Left lobe of liver (tissue), 2 donors: ENCODE measurements around the gene PPM1L. TPM values are rescaled to one million over a fixed set of nuclear protein-coding genes. Genes with fewer than 3 reads are reported as not detected.
"Not testable (repeated sequence)": the region's sequence is repeated elsewhere in the genome, so short reads cannot be mapped to it uniquely, and the experiment has no call there.

Experiments used
- ATAC-seq: fragments of 200-7000 bp; cut with Tn5 transposase; one replicate; pipeline ENCODE4 v1.9.1; 2020; ENCODE audit warnings: mild to moderate bottlenecking, moderate library complexity
- DNase-seq: peaks from one replicate; pipeline ENCODE4 v3.0.0-alpha.2; 2020; ENCODE audit warnings: low spot score
- total RNA-seq: library from RNA; stranded (reverse); gene quantifications from one replicate; pipeline ENCODE4 v1.2.1, GENCODE V29; 2021
- donor health status: DM: no; HTN: no; CAD: no; lungs with moderate emphysema.
- donor health status: DM: no; HTN: yes; CAD: no.

PPM1L gene
- 26.4 TPM for total RNA-seq

DNA sequence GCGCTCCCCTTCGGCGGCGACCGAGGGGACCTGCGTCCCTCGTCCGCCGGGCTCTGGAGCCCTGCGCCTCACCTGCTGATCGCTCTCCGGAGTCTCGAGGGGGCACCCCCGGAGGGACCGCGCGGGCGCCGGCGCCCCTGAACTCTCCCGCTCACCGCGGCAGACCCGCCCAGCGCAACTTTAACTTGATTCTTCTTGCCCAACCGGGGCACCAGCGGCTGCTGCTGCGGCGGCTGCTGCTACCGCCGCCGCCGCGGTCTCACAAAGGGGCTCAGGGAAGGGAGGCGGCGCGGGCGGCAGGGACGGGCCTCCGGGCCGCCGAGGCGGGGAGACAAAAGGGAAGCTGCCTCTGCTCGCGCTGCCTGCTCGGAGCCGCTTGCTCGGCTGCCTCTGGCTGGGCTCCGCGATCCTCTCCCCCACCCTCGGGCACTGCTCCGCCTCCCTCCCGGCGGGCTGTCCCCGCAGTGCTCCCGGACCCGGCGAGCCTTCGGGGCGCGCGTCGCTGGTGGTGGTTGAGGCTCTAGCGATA is at the start of gene PPM1L:
Gene PPM1L, plus strand, starts transcription at position 456 of the 529 bp plus-strand sequence.
- ATAC-seq (peak; percentile 60), DNase-seq (peak; percentile 72)

DNA sequence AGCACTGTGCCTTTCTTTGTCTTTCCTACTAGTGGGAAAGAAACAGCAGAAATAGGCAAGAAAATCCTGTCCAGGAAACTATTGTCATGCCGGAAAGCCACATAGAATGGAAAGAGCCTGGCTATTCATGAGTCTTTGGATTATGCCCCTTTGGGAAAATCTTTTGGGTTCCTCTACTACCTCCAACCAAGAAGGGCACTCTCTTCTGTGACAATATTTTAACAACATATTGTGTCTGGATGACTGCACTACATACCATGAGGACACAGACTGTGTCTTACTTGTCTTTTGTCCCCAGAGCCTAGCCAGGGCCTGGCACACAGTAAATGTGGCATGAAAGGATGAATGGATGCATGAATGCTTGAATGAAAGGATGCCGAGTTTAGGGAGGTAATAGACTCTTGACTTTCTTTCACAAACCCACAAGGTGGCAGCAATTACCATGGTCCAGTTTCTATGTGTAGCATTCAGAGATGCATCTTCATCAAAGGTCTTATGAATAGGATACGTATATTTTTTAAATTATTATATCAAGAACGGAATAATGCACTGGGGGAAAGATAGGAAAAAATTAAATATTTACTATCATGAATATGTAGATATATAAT is 48.7 kb upstream of the PPM1L start:
- no peak for DNase-seq
- ATAC-seq, result peak; percentile 95

DNA sequence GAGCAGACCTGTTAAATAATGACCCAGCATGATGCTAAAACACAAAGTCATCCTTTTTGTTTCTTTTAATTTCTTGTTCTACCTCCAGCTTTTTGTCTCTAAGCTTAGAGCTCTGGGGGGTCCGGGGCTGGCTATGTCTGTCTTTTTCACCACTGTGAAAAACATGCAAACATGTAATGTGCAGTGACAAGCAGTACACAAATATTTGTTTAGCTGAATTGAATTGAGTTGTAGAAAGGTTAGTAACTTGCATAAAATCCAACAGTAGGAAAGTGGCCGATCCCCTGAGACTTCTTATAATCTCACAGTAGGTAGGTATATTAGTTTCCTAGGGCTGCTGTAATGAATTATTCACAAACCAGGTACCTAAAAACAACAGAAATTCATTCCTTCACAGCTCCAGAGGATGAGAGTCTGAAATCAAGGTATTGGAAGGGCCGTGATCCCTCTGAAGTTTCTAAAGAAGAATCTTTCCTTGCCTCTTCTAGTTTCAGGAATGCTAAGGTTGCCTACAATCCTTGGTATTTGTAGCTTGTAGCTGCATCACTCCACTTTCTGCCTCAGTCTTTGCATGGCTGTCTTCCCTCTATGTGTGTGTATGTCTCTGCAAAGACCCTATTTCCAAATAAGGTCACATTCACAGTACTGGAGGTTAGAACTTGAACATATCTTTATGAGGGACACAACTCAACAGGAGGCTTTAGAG is 46.4 kb upstream of the PPM1L start:
- DNase-seq (no peak), ATAC-seq (peak; percentile 60)

DNA sequence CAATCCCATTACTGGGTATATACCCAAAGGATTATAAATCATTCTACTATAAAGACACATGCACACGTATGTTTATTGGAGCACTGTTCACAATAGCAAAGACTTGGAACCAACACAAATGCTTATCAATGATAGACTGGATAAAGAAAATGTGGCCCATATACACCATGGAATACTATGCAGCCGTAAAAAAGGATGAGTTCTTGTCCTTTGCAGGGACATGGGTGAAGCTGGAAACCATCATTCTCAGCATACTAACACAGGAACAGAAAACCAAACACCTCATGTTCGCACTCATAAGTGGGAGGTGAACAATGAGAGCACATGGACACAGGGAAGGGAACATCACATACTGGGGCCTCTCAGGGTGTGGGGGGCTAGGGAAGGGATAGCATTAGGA is 42.9 kb upstream of the PPM1L start:
- not testable (repeated sequence) for ATAC-seq, DNase-seq

DNA sequence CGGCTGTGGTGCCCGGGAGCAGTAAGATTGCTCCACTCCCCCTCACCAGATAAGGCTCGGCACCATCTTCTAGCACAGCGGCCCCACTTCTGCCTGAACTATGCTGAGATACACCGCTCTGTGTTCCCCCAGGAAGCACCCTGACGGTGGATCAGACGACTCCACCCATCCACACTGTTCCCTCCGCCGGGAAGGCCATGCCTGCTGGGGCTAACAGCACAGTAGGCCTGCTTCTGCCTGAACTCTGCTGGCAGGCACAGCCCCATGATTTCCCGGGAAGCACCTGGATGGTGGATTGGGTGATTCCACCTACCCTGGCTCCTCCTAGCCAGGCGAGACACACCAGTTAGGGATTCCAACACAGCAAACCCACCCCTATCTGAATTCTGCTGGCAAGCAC is 36.3 kb upstream of the PPM1L start:
- no peak for ATAC-seq

DNA sequence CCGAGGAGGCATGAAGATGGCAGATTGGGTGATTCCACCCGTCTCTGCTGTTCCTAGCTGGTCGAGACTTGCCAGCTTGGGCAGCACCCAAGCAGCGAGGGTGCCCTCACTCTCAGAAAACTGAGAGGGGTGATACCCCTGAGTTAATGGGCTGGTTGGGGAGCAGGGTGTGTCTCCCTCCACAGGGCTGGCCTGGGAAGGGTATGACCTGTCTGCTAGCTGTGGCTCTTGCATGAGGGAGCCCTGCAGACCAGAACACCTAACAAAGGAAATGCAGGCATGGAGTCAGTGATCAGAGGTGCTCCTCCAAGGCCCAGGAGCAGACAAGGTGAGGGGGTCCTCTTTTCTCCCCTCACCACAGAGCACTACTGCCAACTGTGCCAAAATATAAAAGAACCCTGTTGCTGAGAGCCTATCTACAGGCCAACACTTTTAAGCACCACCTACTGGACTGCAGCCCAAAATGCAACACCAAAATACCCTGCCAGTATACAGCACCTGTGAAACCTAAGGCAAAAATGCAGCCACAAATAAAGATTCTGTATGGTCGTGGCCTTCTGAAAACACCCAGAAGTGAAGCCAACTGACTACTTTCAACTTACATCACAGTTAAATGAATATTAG is 35.8 kb upstream of the PPM1L start:
- ATAC-seq (peak; percentile 74), DNase-seq (no peak)

More for the DNA sequence above, 36.3 kb upstream of the PPM1L start:
- DNase-seq, result no peak

DNA sequence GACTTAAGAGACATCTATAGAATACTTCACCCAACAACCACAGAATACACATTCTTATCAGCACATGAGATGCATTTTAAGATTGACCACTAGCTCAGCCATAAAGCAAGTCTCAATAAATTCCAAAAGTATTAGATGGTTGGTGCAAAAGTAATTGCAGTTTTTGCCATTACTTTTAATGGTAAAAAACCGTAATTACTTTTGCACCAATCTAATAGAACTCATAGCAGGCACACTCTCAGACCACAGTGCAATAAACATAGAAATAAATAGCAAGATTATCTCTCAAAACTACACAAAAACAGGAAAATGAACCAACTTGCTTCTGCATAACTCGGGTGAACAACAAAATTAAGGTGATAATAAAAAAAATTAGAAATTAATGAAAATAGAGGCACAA is 33.7 kb upstream of the PPM1L start:
- DNase-seq, result no peak
- ATAC-seq, result no peak

DNA sequence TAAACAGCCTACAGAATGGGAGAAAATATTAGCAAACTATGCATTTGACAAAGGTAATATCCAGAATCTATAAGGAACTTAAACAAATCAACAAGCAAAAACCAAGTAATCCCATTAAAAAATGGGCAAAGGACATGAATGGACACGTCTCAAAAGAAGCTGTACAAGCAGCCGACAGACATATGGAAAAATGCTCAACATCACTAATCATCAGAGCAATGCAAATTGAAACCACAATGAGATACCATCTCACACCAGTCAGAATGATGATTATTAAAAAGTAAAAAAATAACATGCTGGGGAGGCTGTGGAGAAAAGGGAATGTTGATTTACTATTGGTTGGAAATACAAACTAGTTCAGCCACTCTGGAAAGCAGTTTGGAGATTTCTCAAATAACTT is 30.7 kb upstream of the PPM1L start:
- DNase-seq, result no peak
- no peak for ATAC-seq

DNA sequence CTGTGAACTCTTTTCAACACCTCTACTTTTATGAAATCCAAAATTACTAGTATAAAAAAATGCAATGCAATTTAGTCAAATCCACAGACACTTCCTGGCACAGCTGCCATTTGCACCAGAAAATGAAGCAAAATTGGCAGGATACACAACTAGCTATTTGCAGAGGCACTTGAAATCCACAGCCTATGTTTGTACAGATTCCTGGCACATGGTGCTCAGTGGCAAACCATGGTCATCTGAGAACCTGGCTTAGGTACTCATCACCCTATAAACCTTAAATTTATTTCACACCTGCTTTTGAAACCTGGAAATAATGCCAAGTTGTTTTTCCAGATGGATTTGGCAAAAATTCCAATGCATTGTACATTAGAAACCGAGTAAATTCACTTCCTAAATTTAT is 20.2 kb upstream of the PPM1L start:
- peak; percentile 94 for ATAC-seq
- peak; percentile 63 for DNase-seq

DNA sequence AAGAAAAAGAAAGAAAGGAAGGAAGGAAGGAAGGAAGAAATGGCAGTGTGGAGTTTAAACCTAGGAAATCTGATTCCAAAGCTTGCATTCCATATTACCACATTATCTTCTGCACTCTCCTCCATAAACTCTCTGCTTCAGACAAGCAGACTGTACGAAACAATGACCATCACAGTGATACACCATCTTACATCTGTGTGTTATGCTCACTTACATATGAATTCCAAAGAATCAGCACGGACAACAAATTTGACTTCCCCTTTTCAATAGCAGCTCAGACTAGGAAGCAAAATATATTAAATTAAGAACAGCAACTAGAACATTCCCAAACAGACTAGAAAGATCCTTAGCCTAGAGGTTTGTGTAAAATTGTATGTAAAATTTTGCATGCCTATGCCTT is 18.0 kb upstream of the PPM1L start:
- DNase-seq (no peak), ATAC-seq (no peak)

DNA sequence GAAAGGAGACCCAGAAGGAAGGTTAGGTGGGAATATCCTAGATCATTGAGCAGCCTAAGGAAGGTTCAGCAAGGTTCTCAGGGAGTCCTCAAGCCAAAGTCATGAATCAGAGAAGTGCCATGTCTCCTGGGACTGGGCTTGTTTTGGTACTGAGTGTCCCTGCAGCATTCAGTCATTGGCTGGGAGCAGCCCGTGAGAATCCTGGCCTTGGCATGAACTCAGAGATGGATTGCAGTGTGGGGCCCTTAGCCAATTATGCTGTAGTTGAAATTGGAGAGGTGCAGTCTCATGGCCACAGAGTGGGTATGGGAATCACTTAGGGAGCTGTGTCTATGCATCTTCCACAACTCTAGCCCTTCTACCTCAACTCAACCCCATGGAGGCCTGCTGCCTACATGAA is 17.0 kb upstream of the PPM1L start:
- ATAC-seq, result peak; percentile 87
- DNase-seq, result peak; percentile 57

DNA sequence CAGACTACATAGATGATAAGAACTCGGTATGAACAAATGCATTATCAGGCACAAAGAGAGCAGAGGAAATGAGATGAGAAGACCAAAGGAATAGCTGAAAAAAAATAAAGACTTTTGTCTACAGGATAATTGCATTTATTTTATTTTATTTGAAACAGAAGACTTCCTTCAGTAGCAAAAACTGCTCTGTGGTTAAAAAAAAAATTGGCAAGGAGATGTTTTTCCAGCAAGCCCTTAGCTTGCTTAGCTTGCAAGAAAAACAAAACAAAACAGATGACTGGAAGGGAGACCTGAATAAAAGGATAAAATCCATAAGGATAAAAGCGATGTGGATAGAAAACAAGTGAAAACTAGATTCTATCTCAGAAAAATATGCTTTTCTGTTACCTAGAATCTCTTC is 9.1 kb upstream of the PPM1L start:
- DNase-seq (no peak), ATAC-seq (no peak)

DNA sequence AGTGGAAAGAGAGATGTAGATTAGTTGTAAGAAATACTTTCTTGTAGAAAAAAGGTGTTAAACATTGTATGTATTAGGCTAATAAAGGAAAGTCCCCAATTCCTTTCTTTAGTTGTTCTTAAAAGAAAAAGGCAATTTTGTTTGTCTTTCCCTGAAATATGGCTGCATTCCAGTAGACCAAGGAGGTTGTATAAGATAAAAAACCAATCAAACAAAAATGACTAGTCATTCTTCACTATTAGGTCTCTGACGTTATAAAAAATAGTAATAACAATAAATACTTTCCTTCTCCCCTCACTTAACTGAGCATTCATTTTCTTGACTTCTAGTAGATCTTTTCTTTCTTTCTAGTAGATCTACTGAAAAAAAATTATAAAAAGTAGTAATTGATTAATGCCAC is 8.6 kb upstream of the PPM1L start:
- ATAC-seq, result no peak
- no peak for DNase-seq

DNA sequence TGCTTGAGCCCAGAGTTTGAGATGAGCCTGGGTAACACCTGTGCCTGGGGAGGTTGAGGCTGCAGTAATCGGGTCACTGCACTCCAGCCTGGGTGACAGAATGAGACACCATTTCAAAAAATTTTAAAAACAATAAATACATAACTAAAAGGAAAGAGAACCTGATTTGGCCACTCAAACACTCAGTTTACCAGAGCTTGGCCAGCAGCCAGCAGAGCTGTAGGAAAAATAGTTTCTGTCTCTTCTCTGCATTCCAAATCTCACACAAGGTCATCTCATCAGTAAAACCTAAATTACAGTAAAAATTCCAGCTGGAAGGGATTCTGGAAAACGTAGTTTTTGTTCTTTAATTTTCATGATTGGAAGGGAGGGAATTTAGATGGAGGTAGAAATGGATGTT is 7.8 kb upstream of the PPM1L start:
- DNase-seq (no peak), ATAC-seq (no peak)

DNA sequence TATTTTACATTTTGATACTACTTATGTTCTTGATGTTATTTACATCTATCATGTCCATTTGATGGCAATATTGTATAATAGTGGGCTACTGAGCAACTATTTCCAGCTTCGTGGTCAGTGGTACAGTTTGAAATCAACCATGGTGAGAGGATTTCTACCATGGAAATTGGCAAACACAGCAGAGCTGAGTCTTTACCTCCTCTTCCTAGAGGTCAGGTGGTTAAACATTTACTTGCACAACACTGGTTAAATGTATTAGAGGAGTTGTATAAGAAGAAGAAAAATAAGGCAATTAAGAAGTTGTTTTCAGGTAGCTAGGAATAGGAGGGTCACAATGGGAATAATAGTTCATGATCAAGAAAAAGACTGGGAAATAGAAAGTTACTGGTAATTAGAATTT is 7.2 kb upstream of the PPM1L start:
- DNase-seq (no peak), ATAC-seq (peak; percentile 54)

DNA sequence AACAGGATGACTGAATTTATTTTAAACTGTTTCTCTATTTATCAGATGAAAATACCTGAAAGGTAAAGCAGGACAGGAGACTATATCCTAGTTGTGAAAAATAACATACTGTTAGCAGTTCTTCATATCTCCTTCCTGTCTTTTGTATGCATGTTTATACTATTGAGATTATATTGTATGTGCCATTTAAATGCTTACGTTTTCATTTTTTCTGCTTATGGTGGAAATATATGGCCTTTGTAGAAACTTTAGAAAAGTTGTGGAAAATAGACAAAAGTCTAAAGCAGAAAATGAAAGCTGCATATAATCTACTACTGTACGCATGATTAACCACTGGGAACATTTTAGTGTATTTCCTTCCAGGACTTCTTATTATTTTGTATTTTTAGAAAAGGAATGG is 2.1 kb upstream of the PPM1L start:
- no peak for DNase-seq
- ATAC-seq, result no peak

DNA sequence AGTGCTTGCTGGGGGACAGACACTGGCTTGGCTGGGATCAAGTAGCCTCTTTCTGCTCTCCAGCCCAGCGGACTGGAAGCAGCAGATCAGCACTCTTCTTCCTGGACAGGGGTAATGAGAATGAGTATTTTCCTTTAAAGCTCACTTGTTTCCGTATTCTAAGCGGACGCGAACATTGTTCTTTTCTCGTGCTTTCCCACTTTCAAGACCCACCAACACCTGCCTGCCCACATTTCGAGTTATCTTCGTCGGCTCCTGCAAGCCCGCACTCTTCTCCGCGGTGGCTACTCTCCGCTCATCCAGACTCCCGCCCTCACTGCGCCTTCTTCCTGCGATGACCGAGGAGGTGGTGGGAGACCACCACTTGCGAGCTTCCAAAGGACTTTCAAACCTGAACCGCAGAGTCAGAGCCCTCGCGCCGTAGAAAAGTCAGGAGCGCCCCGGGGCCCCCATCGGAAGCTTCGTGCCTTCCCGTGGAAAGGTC is 1.6 kb upstream of the PPM1L start:
- DNase-seq (no peak), ATAC-seq (peak; percentile 11)

DNA sequence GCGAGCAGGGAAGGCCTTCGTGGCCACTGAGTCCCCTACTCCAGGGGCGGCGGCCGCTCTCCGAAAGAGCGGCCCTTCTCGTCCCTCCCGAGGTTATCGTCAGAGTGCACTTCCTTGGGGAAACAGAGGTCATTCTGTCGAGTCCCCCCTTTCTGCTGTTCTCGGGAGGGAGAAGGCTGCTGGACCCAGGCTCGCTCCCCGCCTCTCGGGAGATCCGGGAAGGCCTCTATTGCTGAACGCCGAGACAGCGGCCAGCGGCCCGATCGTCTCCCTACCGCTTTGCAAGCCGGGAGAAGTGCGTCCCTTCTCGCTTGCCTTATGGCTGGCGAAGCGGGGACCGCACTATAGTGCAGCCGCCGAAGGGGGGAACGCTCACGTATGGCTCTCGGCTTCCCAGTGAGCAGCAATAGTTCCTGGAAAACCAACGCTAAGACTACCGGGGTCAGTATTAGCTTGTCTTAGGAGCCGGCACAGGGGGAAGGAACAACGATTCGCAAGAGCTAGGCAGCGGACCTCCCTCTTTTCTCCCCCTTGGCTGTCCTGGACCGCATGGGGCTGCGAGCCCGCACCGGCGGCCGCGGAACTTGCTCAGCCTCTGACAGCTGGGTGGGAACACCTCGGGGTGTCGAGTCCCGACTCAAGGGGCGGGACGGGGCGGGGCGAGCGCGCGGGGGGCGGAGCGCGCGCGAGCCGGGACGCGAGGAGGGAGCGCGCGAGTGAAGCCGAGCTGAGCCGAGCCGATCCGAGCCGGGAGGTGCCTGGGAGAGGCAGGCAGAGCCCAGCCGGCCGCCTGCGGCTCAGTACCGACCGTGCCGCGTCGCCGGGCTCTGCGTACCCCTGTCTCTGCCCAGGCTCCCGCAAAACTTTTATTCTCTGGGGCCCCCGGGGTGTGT is 930 bp upstream of the PPM1L start:
- peak; percentile 96 for DNase-seq
- peak; percentile 84 for ATAC-seq

DNA sequence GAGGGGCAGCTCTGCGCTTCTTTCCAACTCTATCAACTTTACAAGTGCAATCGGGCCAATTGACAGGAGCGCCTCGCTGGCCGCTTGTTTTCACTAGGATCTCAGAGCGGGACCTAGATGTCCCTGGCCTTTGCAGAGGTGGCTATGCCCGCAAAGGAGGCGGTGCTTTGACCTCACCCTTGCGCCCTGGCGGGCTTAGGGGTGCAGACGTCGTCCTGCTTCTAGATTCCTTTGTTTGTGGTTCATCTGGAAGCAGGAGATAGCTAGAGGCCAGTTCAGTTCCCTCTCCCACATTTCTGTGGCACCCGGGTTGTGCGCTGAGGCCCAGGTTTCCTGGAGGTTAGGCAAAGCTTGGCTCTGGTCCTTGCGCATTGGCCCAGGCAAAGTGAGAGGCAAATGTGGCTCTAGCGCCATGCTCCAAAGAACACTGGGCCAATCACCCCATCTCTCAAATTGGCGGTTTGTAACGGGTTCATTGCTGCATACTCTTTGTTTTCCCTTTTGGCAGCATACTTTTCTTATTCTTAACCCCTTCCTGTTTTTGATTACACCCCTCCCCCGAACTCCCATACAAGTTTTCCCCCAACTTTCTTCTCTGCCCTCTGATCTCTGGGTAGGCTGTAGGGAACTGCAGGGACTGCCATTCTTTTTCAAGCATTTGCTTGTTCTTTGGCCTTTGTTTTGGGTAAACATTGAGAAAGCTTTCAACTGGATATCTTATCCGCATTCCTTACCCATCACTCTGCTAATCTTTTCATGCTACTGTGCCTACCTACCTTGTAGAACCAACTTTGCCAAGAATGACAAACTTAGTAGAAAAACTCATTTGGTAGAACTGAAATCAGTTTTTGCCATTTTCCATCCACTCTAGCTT is 1.4 kb downstream of the PPM1L start:
- DNase-seq (peak; percentile 63), ATAC-seq (peak; percentile 8)
